OCI-LY3 (cell line): ENCODE measurements around the gene SLC25A51.

Experiments
- H2AFZ ChIP-seq: fragments of 200-600, 300-600 bp; shearing (Covaris generic); 2 replicates; pipeline ENCODE4 v1.6.0; 2014; ENCODE audit warnings: antibody characterized with exemption, low read depth, low read length
- H3K27ac ChIP-seq: fragments of 200-600, 300-600 bp; sonication (generic); 2 replicates; pipeline ENCODE4 v1.5.1; 2014; ENCODE audit warnings: mild to moderate bottlenecking, low read length, moderate library complexity, mixed read lengths
- H3K27me3 ChIP-seq: fragments of 200-600, 300-600 bp; sonication (generic); 2 replicates; pipeline ENCODE4 v1.6.1; 2014; ENCODE audit warnings: low read depth, low read length, mixed read lengths
- H3K36me3 ChIP-seq: fragments of 200-600, 300-600 bp; sonication (generic); replicated peaks from 2 replicates; pipeline ENCODE3; 2014; ENCODE audit warnings: low read depth, low read length, mixed read lengths
- H3K4me1 ChIP-seq: fragments of 300-600, 200-600 bp; sonication (generic); 2 replicates; pipeline ENCODE4 v1.6.1; 2014; ENCODE audit warnings: low read length, mixed read lengths
- H3K4me2 ChIP-seq: fragments of 200-600, 300-600 bp; sonication (generic); 2 replicates; pipeline ENCODE4 v1.6.1; 2014; ENCODE audit warnings: low read length, mixed read lengths
- H3K4me3 ChIP-seq: fragments of 300-600, 200-600 bp; sonication (generic); 2 replicates; pipeline ENCODE4 v1.5.1; 2014; ENCODE audit warnings: antibody characterized with exemption, mild to moderate bottlenecking, low read length, moderate library complexity
- H3K79me2 ChIP-seq: fragments of 300-600, 200-600 bp; shearing (Covaris generic); 2 replicates; pipeline ENCODE4 v1.6.1; 2014; ENCODE audit warnings: mild to moderate bottlenecking, low read length, mixed read lengths
- H3K9ac ChIP-seq: fragments of 300-600, 200-600 bp; shearing (Covaris generic); 2 replicates; pipeline ENCODE4 v1.6.0; 2014; ENCODE audit warnings: mild to moderate bottlenecking, low read length, moderate library complexity
- H3K9me3 ChIP-seq: fragments of 200-600, 300-600 bp; shearing (Covaris generic); 2 replicates; pipeline ENCODE4 v1.6.1; 2014; ENCODE audit warnings: low read length, mixed read lengths; ENCODE audit not compliant: insufficient read depth
- H4K20me1 ChIP-seq: fragments of 200-600, 300-600 bp; sonication (generic); 2 replicates; pipeline ENCODE4 v1.6.1; 2016; ENCODE audit warnings: low read length, mixed read lengths; ENCODE audit not compliant: insufficient read depth
- EZH2phosphoT487 ChIP-seq: fragments of 200-600 bp; shearing (Covaris generic); IDR thresholded peaks from 2 replicates; pipeline ENCODE4 v1.6.1; 2018; ENCODE audit warnings: antibody characterized with exemption, mixed run types, low read depth
- TF ChIP-seq, protein P1 (sequence below): fragments of 200-600, 300-600 bp; sonication (generic); IDR thresholded peaks from 2 replicates; pipeline ENCODE4 v1.5.1; 2014; ENCODE audit warnings: antibody characterized with exemption, low read length, low read depth

Gene SLC25A51

DNA sequence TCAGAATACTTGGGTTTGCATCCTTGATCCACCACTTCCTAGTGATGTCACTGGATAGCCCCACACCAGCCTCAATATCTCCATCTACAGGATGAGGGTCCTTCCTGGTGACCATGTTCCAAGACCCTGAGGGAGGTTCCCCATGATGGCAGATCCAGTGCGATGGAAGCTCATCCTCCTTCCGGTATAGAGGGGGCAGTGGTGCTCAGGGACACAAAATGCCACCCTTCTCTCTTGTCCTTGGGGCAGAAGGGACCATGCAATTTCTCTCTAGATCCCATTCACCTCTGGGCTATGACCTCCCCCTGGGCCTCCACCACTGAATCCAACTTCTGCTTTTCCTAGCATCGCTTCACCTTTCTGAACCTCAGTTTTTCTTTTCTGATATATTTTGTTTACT, 5.4 kb upstream of the SLC25A51 start:
- Histone ChIP-seq H3K79me2 (no peaks in the 10 kb centered on the region), H2AFZ (no peak overlapping the region), H4K20me1 (no peaks in the 10 kb centered on the region), H3K27ac (no peak overlapping the region), H3K4me1 (peaks cover 20% of the 10 kb centered on the region), H3K36me3 (no peaks in the 10 kb centered on the region), H3K4me3 (no peak overlapping the region), H3K9ac (no peak overlapping the region), H3K9me3 (no peaks in the 10 kb centered on the region), H3K4me2 (no peak overlapping the region), H3K27me3 (no peaks in the 10 kb centered on the region)
- TF ChIP-seq, protein P1, sequence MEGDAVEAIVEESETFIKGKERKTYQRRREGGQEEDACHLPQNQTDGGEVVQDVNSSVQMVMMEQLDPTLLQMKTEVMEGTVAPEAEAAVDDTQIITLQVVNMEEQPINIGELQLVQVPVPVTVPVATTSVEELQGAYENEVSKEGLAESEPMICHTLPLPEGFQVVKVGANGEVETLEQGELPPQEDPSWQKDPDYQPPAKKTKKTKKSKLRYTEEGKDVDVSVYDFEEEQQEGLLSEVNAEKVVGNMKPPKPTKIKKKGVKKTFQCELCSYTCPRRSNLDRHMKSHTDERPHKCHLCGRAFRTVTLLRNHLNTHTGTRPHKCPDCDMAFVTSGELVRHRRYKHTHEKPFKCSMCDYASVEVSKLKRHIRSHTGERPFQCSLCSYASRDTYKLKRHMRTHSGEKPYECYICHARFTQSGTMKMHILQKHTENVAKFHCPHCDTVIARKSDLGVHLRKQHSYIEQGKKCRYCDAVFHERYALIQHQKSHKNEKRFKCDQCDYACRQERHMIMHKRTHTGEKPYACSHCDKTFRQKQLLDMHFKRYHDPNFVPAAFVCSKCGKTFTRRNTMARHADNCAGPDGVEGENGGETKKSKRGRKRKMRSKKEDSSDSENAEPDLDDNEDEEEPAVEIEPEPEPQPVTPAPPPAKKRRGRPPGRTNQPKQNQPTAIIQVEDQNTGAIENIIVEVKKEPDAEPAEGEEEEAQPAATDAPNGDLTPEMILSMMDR = no peak
- TF ChIP-seq EZH2phosphoT487 = no peak

DNA sequence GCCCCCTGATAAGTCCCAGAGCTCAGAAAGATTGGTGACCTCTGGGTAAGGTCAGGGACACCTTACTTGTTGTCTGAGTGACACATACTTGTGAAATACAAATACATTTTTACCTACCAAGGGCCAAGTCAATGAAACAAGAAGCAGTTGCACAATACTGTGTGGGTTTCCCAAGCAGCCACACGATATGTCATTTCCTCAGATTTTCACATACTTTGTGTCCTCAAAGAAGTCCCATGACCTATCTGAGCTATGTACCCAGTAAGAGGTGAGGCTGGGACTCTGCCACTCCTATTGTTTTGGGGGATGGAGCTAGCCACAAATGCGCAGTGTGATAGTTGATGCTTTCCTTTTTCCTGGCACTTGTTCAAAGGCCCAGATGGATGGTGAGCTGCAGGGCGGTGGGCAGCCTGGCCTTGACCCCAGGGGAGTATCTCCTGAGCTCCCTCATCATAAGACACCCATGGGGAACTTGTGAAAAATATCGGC, 4.8 kb upstream of the SLC25A51 start:
- no peak overlapping the region for H3K4me3 ChIP-seq
- no peaks in the 10 kb centered on the region for H3K79me2 ChIP-seq
- peaks cover 19% of the 10 kb centered on the region for H3K4me1 ChIP-seq
- no peaks in the 10 kb centered on the region for H4K20me1 ChIP-seq
- H3K27ac ChIP-seq = no peak overlapping the region
- H3K36me3 ChIP-seq = no peaks in the 10 kb centered on the region
- H2AFZ ChIP-seq = no peak overlapping the region
- no peaks in the 10 kb centered on the region for H3K27me3 ChIP-seq
- TF ChIP-seq EZH2phosphoT487 = no peak
- H3K9ac ChIP-seq = no peak overlapping the region
- no peak overlapping the region for H3K4me2 ChIP-seq
- H3K9me3 ChIP-seq = no peaks in the 10 kb centered on the region

DNA sequence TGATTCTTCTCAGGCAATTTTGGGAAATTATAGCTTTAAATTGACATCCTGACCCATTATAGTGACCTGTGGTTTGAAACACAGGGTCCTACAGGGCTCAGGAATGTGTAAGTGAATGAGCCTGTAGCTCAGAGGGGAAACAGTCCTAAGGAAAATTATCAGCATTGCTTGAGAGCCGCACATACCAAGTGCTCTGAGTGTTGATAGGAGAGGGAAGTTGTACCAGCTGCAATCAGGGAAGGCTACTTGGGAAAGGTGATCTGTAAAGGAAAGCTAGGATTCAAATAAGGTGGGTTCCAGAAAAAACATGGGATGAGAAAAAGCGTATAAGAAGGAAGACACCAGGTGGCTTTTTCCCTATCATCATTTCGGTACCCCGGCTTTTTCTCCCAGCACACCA, 4.4 kb upstream of the SLC25A51 start:
- H4K20me1 ChIP-seq = no peaks in the 10 kb centered on the region
- no peak overlapping the region for H3K27ac ChIP-seq
- H3K9ac ChIP-seq = no peak overlapping the region
- peaks cover 19% of the 10 kb centered on the region for H3K4me1 ChIP-seq
- H3K4me3 ChIP-seq = no peak overlapping the region
- H3K4me2 ChIP-seq = no peak overlapping the region
- peaks cover 4% of the 10 kb centered on the region for H3K79me2 ChIP-seq
- H2AFZ ChIP-seq = no peak overlapping the region
- no peak for TF ChIP-seq EZH2phosphoT487
- TF ChIP-seq, protein P1 = no peak
- no peaks in the 10 kb centered on the region for H3K9me3 ChIP-seq
- H3K36me3 ChIP-seq = no peaks in the 10 kb centered on the region
- no peaks in the 10 kb centered on the region for H3K27me3 ChIP-seq

DNA sequence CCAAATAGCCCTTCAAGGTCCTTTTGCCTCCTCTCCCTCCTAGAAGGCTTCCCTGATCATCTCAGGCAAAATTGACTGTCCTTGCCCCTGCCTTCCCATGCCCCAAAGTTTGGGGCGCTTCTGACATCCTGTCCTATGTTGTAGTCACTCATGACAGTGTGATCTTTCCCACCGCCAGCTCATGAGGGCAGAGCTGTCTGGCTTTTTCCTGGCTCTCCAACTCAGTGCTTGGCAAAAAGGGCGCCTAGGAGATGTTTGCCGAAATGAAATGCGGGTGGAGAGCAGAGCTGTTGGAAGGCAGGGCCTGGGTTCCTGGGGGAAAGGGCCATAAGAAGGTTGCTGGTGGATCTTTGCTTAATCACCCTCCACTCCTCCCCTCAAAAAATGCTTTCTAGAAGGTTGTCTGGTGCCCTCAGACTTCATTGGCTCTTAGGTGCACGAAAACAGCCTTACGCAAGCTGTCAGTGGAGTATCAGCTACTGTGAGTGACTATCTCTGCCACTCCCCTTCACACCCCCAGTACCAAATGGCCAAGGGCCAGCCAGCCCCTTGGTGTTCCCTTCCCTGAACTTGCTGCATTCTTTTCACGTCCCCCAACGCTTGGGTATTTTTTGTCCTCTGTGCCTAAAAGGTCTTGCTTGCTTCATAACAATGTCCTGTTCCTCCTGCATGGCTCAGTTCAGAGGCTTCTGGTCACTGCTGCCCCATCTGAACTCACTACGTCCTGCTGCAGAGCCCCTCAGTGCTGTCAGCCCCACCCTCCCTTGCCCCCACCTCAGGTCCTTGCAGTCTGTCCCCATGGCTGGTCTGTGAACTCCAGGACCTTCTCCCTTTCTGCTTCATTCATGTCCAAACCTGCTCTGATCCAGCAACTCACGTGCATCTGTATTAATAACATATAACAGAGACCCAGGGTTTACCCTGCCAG, 2.6 kb upstream of the SLC25A51 start:
- Histone ChIP-seq H3K4me1 (peaks cover 26% of the 10 kb centered on the region), H3K4me3 (no peak overlapping the region)

More for the DNA sequence above, 2.6 kb upstream of the SLC25A51 start:
- H3K9me3 ChIP-seq = no peaks in the 10 kb centered on the region
- no peaks in the 10 kb centered on the region for H3K27me3 ChIP-seq
- TF ChIP-seq EZH2phosphoT487 = no peak
- TF ChIP-seq, protein P1 = no peak
- H3K4me2 ChIP-seq = no peak overlapping the region
- no peak overlapping the region for H3K9ac ChIP-seq
- H3K36me3 ChIP-seq = no peaks in the 10 kb centered on the region
- no peak overlapping the region for H3K27ac ChIP-seq
- no peak overlapping the region for H2AFZ ChIP-seq
- peaks cover 6% of the 10 kb centered on the region; the same call in 1 of the 2 replicates for H4K20me1 ChIP-seq
- H3K79me2 ChIP-seq = peaks cover 21% of the 10 kb centered on the region
